Neuron (in vitro differentiated cells): ENCODE results near the gene KLHL29.

ENCODE experiments used
- H2AFZ ChIP-seq: one replicate; pipeline ENCODE4 v1.6.1; 2013; ENCODE audit warnings: low read depth, mild to moderate bottlenecking, inconsistent platforms, low read length, moderate library complexity
- H3K27me3 ChIP-seq: one replicate; pipeline ENCODE4 v1.6.1; 2013; ENCODE audit warnings: low read length; ENCODE audit not compliant: insufficient read depth
- H3K36me3 ChIP-seq: one replicate; pipeline ENCODE4 v1.6.1; 2013; ENCODE audit warnings: low read length; ENCODE audit not compliant: insufficient read depth
- H3K4me1 ChIP-seq: one replicate; pipeline ENCODE4 v1.6.1; 2013; ENCODE audit warnings: low read length; ENCODE audit not compliant: insufficient read depth
- H3K4me3 ChIP-seq: 2 replicates; pipeline ENCODE4 v1.5.1; 2013; ENCODE audit warnings: mild to moderate bottlenecking, low read length, moderate library complexity
- H3K9me3 ChIP-seq: one replicate; pipeline ENCODE4 v1.6.1; 2013; ENCODE audit warnings: low read length

Gene KLHL29

GRCh38 chr2:23603156-23603555, 218.2 kb downstream of the KLHL29 start:
- Histone ChIP-seq H3K27me3 (no peaks in the 10 kb centered on the region), H3K4me1 (peaks cover 11% of the 10 kb centered on the region), H3K9me3 (no peaks in the 10 kb centered on the region), H3K36me3 (no peaks in the 10 kb centered on the region), H2AFZ (no peak overlapping the region), H3K4me3 (no peak overlapping the region)

- H3K27me3 ChIP-seq: no peaks in the 10 kb centered on the region
- no peaks in the 10 kb centered on the region for H3K36me3 ChIP-seq
- no peaks in the 10 kb centered on the region for H3K9me3 ChIP-seq
- peaks cover 15% of the 10 kb centered on the region for H3K4me1 ChIP-seq
- no peak overlapping the region for H3K4me3 ChIP-seq
- H2AFZ ChIP-seq: no peak overlapping the region
Observed at GRCh38 chr2:23603581-23603980, 218.6 kb downstream of the KLHL29 start.

- no peaks in the 10 kb centered on the region for H3K27me3 ChIP-seq
- H3K9me3 ChIP-seq: no peaks in the 10 kb centered on the region
- H3K4me1 ChIP-seq: peaks cover 15% of the 10 kb centered on the region
- H2AFZ ChIP-seq: no peak overlapping the region
- no peak overlapping the region for H3K4me3 ChIP-seq
- no peaks in the 10 kb centered on the region for H3K36me3 ChIP-seq
Observed at GRCh38 chr2:23604731-23605130, 219.8 kb downstream of the KLHL29 start.

- Histone ChIP-seq H3K27me3 (no peaks in the 10 kb centered on the region), H3K4me3 (no peak overlapping the region), H2AFZ (no peak overlapping the region), H3K9me3 (peaks cover 3% of the 10 kb centered on the region), H3K4me1 (peaks cover 11% of the 10 kb centered on the region), H3K36me3 (no peaks in the 10 kb centered on the region)
Observed at GRCh38 chr2:23605236-23605635, 220.3 kb downstream of the KLHL29 start.

GRCh38 chr2:23606196-23606595, 221.2 kb downstream of the KLHL29 start:
- no peak overlapping the region for H2AFZ ChIP-seq
- H3K9me3 ChIP-seq: peaks cover 3% of the 10 kb centered on the region
- no peaks in the 10 kb centered on the region for H3K36me3 ChIP-seq
- H3K4me3 ChIP-seq: no peak overlapping the region
- peaks cover 11% of the 10 kb centered on the region for H3K4me1 ChIP-seq
- H3K27me3 ChIP-seq: no peaks in the 10 kb centered on the region

- Histone ChIP-seq H3K4me3 (no peak overlapping the region), H3K4me1 (peaks cover 11% of the 10 kb centered on the region), H2AFZ (no peak overlapping the region), H3K36me3 (no peaks in the 10 kb centered on the region), H3K27me3 (no peaks in the 10 kb centered on the region), H3K9me3 (peaks cover 3% of the 10 kb centered on the region)
Observed at GRCh38 chr2:23606968-23607367, 222.0 kb downstream of the KLHL29 start.

- Histone ChIP-seq H3K9me3 (peaks cover 3% of the 10 kb centered on the region), H2AFZ (no peak overlapping the region), H3K27me3 (no peaks in the 10 kb centered on the region), H3K36me3 (no peaks in the 10 kb centered on the region), H3K4me1 (peaks cover 11% of the 10 kb centered on the region), H3K4me3 (no peak overlapping the region)
Observed at GRCh38 chr2:23607925-23608324, 222.9 kb downstream of the KLHL29 start.

- H3K4me1 ChIP-seq: peaks cover 12% of the 10 kb centered on the region
- H3K27me3 ChIP-seq: no peaks in the 10 kb centered on the region
- H3K36me3 ChIP-seq: no peaks in the 10 kb centered on the region
- peaks cover 3% of the 10 kb centered on the region for H3K9me3 ChIP-seq
- no peak overlapping the region for H2AFZ ChIP-seq
- H3K4me3 ChIP-seq: no peak overlapping the region
Observed at GRCh38 chr2:23609254-23609653, 224.3 kb downstream of the KLHL29 start.

GRCh38 chr2:23611839-23612238, 226.9 kb downstream of the KLHL29 start:
- H3K4me1 ChIP-seq: peaks cover 38% of the 10 kb centered on the region
- H3K4me3 ChIP-seq: no peak overlapping the region
- H3K9me3 ChIP-seq: peaks cover 3% of the 10 kb centered on the region
- no peaks in the 10 kb centered on the region for H3K27me3 ChIP-seq
- no peak overlapping the region for H2AFZ ChIP-seq
- H3K36me3 ChIP-seq: no peaks in the 10 kb centered on the region

- Histone ChIP-seq H3K4me3 (no peak overlapping the region), H3K9me3 (peaks cover 3% of the 10 kb centered on the region), H3K36me3 (no peaks in the 10 kb centered on the region), H2AFZ (no peak overlapping the region), H3K27me3 (no peaks in the 10 kb centered on the region), H3K4me1 (peaks cover 54% of the 10 kb centered on the region)
Observed at GRCh38 chr2:23614701-23615100, 229.7 kb downstream of the KLHL29 start.

GRCh38 chr2:23615216-23616020, 230.4 kb downstream of the KLHL29 start:
- Histone ChIP-seq H3K9me3 (no peaks in the 10 kb centered on the region), H3K27me3 (no peaks in the 10 kb centered on the region), H3K36me3 (no peaks in the 10 kb centered on the region), H2AFZ (no peak overlapping the region), H3K4me1 (peaks cover 54% of the 10 kb centered on the region), H3K4me3 (no peak overlapping the region)

- H2AFZ ChIP-seq: no peak overlapping the region
- H3K4me3 ChIP-seq: peak overlapping the region; percentile 40
- no peaks in the 10 kb centered on the region for H3K36me3 ChIP-seq
- H3K9me3 ChIP-seq: no peaks in the 10 kb centered on the region
- peaks cover 54% of the 10 kb centered on the region for H3K4me1 ChIP-seq
- no peaks in the 10 kb centered on the region for H3K27me3 ChIP-seq
Observed at GRCh38 chr2:23616630-23617029, 231.7 kb downstream of the KLHL29 start.

GRCh38 chr2:23617167-23617810, 232.3 kb downstream of the KLHL29 start:
- Histone ChIP-seq H3K27me3 (no peaks in the 10 kb centered on the region), H3K4me1 (peaks cover 54% of the 10 kb centered on the region), H3K36me3 (no peaks in the 10 kb centered on the region), H3K4me3 (peak overlapping the region; percentile 40), H3K9me3 (no peaks in the 10 kb centered on the region), H2AFZ (no peak overlapping the region)
